Islet of Langerhans (tissue), 1 donor: Measurements from ENCODE around the gene PRKG1.

Experiments
- FAIRE-seq: peaks from one replicate; lab custom pipeline; 2011; peaks lifted over from hg19 to GRCh38; lab: Jason Lieb, UNC

The PRKG1 gene

DNA sequence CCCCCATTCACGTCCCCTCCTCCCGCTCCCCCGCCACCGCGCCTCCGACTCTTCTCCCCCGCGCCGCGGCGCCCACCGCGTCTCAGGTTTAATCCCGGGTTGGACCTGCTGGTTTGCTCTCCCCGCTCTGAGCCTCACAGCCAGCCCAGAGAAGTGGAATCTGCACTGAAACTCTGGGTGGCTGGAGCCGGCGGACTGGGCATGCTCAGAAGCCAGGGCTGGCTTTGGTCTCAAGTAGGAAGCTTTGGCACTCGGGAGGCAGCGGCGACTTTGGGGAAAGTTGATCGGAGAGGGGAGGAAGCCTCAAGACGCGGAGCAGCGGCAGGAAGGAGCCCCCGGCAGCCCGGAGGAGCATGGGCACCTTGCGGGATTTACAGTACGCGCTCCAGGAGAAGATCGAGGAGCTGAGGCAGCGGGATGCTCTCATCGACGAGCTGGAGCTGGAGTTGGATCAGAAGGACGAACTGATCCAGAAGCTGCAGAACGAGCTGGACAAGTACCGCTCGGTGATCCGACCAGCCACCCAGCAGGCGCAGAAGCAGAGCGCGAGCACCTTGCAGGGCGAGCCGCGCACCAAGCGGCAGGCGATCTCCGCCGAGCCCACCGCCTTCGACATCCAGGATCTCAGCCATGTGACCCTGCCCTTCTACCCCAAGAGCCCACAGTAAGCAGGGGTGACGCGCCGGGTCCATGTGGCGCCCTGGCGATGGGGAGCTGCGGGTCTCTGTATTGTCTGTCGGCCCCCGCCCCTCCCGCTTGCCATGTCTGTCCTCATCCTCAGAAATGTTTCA is at the start of gene PRKG1:
Gene PRKG1 (plus strand): TSS at position 250 of the 791 bp plus-strand sequence.
- no peak for FAIRE-seq

DNA sequence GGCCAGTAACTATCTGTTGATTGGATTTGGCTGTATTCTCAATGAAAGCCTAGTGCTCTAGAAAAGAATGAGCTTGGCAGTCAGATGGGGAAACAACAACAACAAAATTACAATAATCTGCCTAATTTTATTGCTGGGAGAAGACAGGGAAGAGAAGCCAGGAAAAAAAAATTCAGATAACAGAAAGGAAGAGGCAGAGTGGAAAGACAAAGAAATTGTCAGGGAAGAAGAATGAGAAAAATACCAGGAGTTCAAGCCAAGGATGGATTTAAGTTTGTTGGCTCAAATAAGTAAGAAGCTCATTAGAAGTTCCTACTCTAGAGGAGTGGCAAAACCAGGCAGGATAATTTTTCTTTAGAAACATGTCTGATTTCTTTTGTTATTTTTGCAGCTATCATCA is 45.9 kb upstream of the PRKG1 start:
- no peak for FAIRE-seq

DNA sequence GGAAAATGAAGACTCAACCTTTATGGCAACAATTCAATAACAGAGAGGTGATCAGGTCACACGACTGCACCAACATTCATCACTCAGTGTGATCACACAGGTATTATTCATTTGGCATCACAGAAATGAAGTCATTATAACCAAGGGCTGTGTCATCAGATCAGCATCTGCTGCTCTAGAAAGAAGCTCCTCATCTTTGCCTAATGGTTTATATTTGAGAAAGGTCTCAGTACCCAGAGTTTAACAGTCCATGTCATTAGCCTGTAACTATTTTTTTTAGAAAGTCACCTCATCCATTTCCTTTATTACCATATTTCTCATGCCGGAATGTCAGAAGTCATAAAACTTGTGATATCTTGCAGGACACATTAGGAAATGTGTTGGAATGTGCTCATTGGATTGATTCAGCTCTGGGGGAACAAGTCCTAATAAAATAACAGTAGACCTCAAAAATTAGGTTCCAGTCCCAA is 45.1 kb upstream of the PRKG1 start:
- FAIRE-seq: no peak

DNA sequence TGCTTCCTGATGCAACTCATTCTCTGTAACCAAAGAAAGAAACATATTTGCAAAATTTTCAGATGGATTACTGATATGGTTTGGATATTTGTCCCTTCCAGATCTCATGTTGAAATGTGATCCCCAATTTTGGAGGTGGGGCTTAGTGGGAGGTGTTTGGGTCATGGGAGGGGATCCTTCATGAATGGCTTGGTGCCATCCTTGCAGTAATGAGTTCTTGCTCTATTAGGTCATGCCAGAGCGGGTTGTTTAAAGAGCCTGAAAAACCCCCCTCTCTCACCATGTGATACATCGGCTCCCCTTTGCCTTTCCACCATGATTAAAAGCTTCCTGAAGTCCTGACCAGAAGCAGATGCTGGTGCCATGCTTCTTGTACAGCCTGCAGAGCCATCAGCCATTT is 43.8 kb upstream of the PRKG1 start:
- FAIRE-seq: no peak

DNA sequence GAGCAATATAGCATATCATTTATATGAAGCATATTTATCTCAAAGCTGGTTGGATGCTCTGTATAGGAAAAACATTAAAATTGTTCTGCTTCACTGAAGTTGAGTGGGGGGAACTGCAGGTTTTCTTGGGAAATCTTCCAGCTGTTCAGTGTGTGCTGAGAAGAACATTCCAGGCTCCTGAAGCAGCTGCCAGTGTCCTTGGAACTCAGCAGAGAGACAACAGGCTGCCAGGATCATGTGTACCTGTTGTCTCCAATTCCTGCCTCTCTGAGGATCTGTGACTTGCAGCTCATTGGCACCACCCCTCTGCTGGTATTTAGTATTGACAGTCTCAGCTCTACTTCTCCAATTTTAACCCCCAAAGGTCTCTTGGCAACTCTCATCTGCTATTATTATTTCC is 42.3 kb upstream of the PRKG1 start:
- FAIRE-seq: no peak

DNA sequence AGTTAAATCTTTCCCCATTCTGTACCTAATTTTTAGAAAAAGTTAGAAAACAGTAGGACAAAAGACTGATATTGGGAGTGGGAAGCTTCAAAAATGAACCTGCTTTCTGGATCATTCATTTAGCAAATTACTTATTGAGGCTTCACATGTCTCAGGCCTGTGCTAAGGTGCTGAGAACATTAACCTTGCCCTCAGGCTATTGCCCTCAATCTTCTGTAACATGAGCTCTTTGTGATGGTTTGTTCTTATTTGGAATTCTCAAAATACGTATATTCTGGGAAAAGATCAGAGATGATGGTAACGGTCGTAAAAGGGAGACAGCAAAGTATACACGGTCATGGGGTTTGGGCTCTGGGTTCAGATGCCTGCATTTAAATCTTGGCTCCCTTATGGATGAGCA is 39.5 kb upstream of the PRKG1 start:
- FAIRE-seq: no peak

DNA sequence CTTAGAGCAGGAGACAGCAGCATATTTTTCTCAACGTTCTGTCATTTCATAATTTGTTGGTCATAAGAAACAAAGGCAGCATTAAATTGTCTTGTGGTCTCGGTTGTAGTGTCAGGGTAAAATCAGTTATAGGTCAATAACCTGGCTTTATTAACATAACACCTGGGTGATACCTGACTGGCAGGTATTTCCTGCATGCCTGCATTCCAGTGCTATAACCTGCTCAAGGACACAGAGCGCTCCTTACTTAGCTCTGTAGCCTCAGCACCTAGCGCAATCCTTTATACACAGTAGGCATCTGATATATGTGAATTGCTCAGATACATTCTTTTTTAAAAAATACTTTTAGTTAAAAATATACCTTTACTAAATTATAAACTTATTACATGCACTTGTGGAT is 38.9 kb upstream of the PRKG1 start:
- FAIRE-seq: no peak

DNA sequence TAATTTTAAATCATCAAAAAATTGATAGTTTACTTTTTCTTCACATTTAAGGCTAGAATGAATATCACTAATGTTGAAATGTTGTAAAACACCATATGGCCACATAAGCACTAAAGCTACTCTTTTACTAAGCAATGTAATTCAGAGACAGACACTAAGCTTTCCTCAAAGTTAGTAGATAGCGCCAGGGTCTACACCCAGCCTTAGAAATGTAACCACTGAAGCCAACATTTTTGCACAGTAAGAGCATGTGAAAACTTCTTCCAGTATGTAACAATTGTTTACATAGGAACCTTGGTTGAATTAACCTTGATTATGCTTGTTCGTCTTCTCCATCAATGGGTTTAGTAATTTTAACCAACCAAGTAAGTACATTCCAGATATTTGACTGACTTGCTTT is 28.4 kb upstream of the PRKG1 start:
- FAIRE-seq: no peak

DNA sequence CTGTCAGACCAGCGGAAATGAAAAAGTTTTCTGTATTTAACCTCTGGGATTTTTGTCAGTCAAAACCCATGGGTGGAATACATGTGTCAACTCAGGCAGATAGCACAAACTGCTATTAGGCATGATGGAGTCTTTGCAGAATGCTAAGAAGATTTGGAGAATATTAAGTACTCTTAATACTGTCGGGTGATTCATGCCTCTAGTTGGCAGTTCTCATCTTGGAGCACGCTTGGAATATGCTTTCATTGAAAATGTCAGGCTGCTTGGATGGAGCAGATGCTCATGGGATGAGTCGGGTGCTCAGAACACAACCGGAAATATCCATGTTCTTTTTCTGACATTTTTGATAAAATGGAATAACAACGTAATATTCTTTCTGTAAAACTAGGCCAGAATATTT is 27.6 kb upstream of the PRKG1 start:
- FAIRE-seq: no peak

DNA sequence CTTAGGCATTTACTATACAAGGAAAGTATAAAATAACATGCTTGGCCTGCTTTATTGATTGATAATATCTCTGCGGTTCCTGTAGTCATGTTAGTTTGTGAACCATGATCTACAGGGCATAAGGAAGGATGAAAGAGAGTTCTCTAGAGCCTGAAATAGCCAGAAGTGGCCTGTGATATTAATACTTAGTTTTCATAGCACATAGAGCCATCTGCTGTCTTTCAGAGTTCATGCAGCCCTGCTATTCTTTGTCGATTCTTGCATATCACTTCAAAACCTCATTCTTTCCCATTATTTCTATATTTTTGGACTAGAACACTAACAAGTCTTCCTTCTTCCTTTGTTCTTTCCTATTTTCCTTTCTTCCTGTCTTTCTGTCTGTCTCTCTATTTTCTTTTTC is 26.4 kb upstream of the PRKG1 start:
- no peak for FAIRE-seq

DNA sequence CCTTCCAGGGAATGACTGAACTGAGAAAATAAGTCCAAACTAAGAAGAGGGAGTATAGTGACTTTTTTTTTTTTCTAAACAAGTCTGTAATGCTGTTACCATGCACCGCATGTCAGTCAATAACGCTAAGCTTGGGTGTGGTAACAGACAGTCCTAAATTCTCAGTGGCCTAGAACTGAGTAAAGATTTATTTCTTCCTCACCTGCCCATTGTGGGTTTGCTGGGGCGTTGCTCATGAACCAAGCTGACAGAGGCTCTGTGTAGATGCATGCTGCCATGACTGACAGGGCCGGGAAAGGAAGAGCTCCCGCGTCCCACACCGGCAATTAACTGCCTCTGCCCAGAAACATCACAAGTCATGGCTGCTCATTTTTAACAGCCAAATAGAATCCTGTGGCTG is 25.5 kb upstream of the PRKG1 start:
- no peak for FAIRE-seq

DNA sequence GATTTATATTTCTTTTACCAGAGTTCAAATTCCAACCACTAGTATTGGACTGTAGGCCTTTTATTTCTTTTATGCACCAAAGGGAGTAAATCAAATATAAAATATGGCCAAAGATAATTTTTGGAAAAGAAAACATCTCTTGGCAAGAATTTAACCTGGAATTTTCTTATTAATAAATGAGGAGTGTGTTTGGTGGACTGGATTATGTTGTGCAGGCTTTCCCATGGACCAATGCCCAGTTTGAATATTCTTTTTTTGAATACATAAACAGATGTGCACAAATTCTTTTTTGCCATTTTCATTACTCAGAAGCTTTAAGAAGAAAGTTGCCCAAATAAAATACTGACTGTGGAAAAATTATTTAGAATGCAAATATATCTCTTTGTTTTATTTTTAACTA is 22.1 kb upstream of the PRKG1 start:
- FAIRE-seq: no peak

DNA sequence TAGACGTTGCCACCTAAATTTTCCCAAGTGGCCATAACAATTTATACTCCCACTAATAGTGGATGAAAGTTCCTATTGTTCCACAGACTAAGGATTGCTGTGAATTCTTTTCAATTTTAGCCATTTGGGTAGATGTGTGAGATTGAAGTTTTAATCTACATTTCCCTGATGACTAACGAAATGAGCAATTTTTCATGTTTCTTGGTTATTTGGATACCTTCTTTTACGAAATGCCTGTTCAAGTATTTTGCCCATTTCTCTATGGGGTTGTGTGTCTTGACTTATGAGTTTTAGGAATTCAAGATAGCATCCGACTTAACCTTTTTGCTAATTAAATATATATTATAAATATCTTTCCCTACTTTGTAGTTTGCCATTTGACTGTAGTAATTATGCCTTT is 16.4 kb upstream of the PRKG1 start:
- no peak for FAIRE-seq

DNA sequence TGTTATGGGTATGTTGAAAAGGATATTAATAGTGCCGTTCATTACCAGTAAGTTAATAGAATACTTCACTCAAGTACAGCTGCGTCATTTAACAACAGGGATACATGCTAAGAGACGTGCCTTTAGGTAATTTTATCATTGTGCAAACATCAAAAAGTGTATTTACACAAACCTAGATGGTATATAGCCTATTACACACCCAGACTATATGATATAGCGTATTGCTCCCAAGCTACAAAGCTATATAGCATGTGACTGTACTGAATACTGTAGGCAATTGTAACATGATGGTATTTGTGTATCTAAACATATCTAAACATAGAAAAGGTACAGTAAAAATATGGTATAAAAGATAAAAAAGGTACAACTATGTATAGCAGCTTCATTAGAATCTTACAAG is 11.1 kb upstream of the PRKG1 start:
- FAIRE-seq: no peak

DNA sequence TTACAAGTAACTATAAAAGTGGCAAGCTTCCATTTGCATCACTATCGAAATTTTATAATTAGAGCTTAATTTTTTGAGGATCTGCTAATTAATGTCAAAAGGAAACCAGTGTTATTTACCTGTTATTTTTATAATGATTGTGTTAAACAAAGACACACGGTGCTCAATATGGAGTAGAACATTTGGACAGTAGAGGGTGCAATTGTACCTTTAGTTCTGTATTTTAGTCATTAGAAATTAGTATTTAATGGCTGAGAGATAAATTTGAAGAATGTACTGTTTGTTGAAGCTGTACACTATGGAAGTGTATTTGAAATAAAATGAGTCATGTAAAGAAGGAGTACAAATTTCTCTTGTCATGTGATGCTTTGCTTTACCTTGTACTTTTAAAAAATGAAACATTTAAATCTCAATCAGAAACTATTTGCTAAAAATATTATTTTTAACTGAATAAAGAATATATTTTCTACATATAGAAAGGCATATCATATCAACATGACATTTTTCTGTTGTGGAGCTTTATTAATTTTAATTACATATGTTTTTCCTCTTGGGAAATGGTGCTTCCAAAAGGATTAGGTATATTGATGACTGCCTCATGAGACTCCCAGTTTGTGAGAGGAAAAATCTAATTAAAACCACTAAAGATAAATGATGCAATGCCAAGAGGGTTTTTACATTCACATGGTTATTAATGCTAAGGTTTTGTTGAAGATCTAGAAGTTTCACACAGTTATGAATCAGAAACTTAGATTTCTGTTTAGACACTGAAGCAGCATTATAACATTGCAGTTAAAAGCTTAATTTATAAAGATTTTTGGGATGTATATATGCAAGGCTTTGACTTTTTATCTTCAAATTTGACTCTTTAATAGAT is 10.4 kb upstream of the PRKG1 start:
- FAIRE-seq: peak; percentile 97

DNA sequence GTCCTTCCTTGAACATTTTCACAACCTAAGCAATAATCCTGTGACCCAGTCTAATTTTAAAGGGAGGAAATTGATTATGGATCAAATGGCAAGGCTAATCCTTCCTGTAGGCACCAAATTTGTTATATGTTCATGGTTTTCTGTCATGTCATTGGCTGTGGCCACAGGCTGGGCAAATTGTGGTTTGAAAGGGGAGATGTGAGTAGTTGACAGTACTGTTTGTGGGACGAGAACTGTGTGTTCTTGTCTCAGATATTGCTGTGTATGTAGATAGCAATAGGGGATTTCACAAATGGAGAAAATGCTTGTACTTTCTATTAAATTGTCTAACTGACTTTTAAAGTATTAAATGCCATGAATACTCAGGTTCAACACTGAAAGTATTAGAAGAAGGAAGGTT is 8.1 kb upstream of the PRKG1 start:
- FAIRE-seq: no peak

DNA sequence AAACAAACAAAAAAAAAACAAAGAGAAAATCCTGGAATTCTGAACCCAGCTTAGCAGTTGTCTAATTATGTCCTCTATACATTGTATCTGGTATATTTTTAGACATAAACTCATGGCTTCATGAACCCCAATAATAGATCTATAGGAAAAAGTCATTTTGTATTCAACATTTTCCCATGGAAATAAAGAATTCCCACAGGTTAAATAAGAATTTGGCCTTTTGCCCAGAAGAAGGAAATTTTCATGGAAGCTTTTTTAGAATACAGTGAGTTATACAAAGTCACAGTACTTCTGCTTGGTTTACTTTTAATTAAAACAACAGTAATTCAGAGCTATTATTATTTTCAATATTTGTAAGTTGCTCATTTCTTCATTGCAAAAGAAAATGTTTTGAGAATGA is 2.1 kb upstream of the PRKG1 start:
- no peak for FAIRE-seq

DNA sequence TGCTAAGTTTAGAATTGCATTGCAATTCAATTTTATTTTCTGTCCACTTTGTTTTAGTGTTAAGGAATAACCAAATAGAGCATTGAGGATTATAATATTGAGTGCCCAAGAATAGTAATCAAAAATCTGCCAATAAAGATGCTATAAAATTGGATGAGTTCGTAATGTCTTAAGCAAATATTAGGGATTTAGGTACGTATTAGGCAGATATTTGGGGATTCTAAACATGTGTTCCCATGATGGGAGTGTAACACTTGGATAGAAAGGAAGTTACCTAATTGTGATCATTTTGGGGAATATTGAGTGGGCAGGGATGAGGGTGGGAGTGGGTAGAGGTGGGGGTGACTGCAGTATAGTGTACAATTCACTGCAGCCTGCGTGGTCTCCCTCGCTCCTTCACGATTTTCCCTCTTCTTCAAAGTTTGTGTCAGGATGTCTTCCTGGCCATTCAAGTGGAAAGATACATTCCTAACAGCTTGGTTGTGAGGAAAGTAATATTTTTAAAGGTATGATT is 1.3 kb upstream of the PRKG1 start:
- no peak for FAIRE-seq

DNA sequence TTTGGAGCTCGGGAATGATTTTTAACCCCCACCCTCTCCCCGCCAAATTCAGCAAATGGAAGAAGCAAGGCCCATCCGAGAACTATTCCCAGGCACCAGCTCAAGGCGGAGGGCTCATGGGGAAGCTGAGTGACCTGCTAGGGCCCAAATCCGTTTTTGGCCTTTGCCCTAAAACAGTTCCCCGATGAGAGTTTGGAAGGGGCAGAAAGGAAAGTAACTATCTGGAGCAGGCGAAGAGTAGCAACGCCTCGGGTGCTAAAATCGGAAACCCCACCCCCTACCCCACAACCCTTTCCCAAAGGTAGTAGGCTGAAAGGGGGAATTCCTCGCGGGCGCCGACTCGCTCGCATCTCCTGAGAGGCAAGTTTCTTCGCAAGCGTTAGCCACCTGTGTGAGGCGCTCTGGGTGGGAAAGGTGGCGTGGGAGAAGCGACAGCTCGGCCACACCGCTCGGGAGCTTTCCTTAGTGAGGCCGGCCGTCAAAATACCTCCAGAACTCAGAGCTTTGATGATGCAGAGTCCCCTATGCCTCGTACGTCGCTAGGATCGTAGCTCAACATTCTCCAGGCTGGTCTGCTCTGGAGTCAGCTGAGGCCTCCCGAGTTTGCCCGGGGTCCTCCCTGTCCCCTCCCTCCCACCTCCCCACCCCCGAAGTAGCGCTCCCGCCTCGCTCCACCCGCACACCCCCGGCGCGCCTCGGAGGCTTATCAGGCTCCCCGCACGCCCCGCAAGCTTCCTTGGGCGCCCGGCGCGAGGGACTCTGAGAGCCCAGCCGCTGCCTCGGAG is 642 bp upstream of the PRKG1 start:
- no peak for FAIRE-seq

DNA sequence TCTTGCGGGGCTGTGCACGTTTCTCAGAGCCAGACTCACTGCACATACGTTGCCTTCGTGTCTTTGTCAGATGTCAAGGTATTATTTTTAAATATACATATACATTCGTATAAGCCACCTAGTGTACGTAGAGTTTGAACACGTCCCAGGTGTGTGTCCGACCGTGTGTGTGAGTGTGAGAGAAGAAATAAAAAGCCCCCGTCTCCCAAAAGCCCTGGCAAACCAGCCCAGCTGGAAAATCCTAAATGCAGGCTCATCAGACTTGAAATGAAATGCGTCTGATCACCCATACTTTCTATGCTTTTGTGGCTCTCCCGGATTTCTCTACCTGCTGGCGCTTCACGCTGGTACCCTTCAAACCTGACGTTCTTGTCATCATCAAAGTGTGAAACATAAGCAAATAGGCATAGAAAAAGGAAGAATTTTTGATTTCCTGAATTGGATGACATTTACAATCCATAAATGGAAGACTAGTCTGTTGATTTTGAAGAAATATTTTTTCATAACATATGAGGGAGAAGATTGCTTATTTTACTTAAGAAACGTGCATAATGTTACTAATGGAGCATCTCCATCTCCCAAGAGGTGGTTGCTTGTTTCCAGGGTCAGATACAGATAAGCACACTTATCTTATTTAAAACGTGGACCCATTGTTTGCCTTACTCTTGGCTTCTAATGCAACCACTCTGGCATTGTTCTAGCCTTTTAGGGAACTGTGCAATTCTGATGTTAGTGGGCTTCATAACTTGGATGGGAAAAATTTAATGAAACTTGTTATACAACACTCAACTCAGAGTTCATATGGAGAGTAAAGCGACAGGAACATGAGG is 971 bp downstream of the PRKG1 start:
- no peak for FAIRE-seq

DNA sequence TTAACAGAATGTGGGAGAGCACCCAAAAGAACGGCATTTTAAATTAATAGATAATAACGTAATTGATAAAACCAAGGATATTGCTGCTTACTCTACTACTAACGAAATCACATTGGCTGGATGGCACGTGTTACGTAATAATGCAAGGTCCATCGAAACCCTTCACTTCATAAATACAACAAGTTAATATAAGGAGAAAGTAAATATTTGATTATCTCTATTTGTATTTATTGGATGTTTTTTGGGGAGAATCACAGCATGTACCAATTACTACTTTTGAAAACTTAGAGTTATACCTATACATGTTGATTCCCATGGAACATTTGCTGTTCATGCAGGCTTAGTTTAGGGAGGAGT is 1.6 kb downstream of the PRKG1 start:
- no peak for FAIRE-seq
